Fibroblast of villous mesenchyme (primary cell): ENCODE results near the gene PLA2G4F. TPM values are rescaled to one million over a fixed set of nuclear protein-coding genes. Genes with fewer than 3 reads are reported as not detected.

Experiments
- DNase-seq: peaks from one replicate; pipeline ENCODE4 v3.0.0-alpha.2; 2010; ENCODE audit warnings: low read depth
- H3K4me3 ChIP-seq: 2 replicates; pipeline ENCODE4 v1.5.1; 2011; ENCODE audit warnings: low read depth, mild to moderate bottlenecking, low read length
- total RNA-seq: library from RNA; depleted of rRNA; stranded (reverse); fragments of >200 nt; gene quantifications from 2 replicates; pipeline ENCODE4 v1.2.3, GENCODE V29; 2012
- TF ChIP-seq, protein P1 (sequence below): IDR thresholded peaks from 2 replicates; pipeline ENCODE4 v1.5.1; 2012; ENCODE audit warnings: low read depth, mild to moderate bottlenecking, low read length; ENCODE audit not compliant: insufficient read depth

PLA2G4F gene
- total RNA-seq, 1 donor = not detected

DNA sequence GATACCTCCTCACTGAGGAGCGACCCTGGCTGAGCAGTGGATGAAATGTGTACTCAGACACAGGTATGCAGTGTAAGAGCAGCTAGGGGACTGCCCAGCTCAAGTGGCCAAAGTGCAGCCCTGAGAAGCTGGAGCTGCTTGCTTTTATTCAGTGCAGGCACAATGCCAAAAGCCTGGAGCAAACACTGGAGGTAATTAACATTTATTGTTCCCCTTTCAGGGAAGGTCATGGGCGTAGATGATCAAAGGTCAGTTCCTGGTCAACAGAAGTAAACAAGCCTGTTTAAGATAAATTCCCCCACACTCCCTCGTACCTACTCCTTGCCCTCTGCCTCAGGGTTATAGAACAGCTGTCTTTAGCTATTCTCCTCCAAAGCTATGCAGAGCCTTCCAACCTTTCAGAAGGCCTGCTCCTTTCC, 17.5 kb downstream of the PLA2G4F start:
- peak; percentile 5 for DNase-seq
- H3K4me3 ChIP-seq = no peak overlapping the region
- TF ChIP-seq, protein P1, sequence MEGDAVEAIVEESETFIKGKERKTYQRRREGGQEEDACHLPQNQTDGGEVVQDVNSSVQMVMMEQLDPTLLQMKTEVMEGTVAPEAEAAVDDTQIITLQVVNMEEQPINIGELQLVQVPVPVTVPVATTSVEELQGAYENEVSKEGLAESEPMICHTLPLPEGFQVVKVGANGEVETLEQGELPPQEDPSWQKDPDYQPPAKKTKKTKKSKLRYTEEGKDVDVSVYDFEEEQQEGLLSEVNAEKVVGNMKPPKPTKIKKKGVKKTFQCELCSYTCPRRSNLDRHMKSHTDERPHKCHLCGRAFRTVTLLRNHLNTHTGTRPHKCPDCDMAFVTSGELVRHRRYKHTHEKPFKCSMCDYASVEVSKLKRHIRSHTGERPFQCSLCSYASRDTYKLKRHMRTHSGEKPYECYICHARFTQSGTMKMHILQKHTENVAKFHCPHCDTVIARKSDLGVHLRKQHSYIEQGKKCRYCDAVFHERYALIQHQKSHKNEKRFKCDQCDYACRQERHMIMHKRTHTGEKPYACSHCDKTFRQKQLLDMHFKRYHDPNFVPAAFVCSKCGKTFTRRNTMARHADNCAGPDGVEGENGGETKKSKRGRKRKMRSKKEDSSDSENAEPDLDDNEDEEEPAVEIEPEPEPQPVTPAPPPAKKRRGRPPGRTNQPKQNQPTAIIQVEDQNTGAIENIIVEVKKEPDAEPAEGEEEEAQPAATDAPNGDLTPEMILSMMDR = no peak

DNA sequence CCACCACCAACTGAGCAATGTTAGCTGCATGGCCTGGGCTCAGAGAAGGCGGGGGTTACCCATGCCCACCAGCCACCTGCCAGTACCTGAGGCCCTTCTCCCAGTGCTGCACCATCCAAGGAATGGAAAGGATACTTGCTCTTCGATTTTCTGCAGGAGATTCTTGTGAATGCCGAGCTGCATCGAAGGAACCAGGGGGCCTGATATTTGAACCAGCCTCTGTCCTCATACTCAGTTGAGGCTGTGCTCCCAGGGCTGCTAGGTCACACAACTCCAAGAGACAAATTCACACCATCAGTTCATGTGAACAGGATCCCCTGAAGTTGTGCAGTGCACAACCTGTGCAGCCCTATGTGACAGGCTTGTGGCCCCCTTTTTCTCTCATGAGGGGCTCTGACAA, 18.0 kb downstream of the PLA2G4F start:
- TF ChIP-seq, protein P1 = no peak
- no peak overlapping the region for H3K4me3 ChIP-seq
- DNase-seq = no peak

DNA sequence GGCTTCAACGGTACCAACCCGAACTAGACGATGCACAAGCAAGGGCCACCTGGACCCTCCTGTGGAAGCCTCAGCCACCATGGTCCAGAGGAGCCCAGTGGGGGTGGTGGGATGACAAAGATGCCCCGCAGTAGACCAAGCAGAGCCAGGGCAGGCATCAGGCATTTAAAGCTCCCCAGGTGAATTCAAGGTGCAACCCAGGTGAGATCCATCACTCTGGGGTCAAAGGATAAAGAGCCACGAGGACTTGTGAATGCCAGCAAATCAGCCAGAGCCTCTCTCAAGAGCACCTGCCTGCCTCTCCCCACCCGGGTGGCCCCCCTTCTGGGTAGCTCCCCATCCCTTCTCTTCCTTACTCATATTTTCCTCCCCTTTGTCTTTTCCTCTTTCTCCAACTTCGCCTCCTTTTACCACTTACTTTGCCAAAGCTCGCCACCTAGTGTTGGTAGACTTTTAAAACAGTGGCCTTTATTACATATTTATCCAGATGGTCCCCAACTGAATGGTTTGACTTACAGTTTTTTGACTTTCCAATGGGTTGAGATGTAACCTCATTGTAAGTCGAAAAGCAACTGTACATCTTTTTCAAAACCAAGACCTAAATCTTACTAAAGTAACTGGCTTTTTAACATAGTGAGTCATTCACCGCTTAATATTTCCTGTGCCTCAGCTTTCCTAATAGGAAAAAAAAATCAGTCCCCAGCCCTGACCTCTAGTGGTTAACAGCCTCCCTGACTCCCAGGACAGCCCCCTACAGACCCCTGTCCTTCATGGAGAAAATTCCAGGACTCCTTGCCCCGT, 18.8 kb downstream of the PLA2G4F start:
- TF ChIP-seq, protein P1 = peak; percentile 63

DNA sequence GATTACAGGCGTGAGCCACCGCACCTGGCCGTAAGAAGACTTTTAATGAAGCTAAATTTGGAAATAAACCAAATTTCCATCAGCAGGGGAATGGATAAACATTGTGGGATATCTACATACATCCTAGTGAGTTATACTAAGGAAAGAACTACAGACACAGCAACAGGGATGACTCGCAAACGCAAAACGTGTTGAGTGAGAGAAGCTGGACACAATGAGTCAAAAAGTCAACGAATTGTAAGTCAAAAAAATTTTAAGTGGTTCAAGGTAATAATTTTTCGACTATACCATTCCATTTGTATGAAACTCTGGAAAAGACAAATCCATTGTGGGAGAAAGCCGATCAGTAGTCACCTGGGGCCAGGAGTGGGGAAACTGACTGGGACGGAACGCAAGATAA, 19.9 kb downstream of the PLA2G4F start:
- TF ChIP-seq, protein P1 = no peak
- H3K4me3 ChIP-seq = no peak overlapping the region
- DNase-seq = no peak

More for the DNA sequence above, 18.8 kb downstream of the PLA2G4F start:
- no peak overlapping the region for H3K4me3 ChIP-seq
- peak; percentile 46 for DNase-seq

DNA sequence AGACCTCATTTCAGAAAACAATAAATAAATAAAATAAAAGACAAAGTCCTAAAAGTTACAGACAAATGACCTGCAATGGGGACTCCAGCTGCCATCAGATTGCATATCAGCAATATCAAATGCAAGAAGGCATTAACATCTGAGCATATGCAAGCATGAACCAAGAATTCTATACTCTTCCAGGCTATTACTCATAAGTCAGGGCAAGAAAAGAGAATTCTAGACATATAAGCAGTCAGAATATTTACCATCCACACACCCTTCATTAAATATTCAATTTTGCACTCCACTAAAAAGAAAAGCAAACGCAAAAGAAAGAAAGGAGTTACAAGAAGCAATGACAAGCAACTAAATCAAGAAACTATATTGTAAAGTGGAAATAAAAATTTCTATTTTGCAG, 21.1 kb downstream of the PLA2G4F start:
- DNase-seq = no peak
- TF ChIP-seq, protein P1 = no peak
- no peak overlapping the region for H3K4me3 ChIP-seq

DNA sequence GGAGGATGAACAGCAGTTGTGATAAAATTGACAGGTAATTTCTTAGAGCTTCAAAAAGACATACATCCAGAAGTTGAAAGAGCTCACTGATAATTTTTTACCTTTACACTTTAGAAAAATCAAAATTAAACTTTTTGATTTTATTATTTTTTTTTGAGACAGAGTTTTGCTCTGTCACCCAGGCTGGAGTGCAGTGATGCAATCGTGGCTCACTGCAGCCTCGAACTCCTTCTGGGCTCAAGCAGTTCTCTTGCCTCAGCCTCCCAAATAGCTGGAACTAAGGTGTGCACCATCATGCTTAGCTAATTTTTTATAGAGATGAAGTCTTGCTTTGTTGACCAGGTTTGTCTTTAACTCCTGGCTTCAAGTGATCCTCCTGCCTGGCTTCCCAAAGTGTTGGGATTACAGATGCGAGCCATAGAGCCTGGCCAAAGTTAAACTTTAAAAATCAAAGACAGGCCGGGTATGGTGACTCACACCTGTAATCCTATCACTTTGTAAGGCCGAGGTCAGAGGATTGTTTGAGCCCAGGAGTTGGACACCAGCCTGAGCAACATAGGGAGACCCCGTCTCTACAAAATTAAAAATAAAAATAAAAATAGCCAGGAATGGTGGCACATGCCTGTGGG, 21.7 kb downstream of the PLA2G4F start:
- H3K4me3 ChIP-seq = no peak overlapping the region
- TF ChIP-seq, protein P1 = no peak
- DNase-seq = no peak
